Gastroesophageal sphincter (tissue), 3 donors: ENCODE measurements around the gene DCPS.

Experiments used
- EP300 ChIP-seq: sonication (generic); formaldehyde crosslinking; IDR thresholded peaks from one replicate; pipeline ENCODE4 v1.6.1; 2017; ENCODE audit warnings: antibody characterized with exemption, mild to moderate bottlenecking
- POLR2A ChIP-seq, 2 donors: fragments of 450-650 bp; IDR thresholded peaks; one replicate each; pipeline ENCODE4 v1.6.1; 2017; ENCODE audit warnings: antibody characterized with exemption in 2 of 2, mild to moderate bottlenecking in 2 of 2, moderate library complexity in 1 of 2
- POLR2AphosphoS5 ChIP-seq: sonication (generic); formaldehyde crosslinking; IDR thresholded peaks from one replicate; pipeline ENCODE4 v1.6.1; 2017; ENCODE audit warnings: antibody characterized with exemption
- TF ChIP-seq, protein P1 (sequence below), 4 experiments: fragments of 200-600 bp in 2 of 4; fragments of 450-650 bp in 2 of 4; sonication (generic) in 1 of 4; IDR thresholded peaks; one replicate each; pipeline ENCODE4 v1.5.1; 2017 to 2019; ENCODE audit warnings: antibody characterized with exemption in 4 of 4, mild to moderate bottlenecking in 2 of 4, moderate library complexity in 2 of 4

DNA sequence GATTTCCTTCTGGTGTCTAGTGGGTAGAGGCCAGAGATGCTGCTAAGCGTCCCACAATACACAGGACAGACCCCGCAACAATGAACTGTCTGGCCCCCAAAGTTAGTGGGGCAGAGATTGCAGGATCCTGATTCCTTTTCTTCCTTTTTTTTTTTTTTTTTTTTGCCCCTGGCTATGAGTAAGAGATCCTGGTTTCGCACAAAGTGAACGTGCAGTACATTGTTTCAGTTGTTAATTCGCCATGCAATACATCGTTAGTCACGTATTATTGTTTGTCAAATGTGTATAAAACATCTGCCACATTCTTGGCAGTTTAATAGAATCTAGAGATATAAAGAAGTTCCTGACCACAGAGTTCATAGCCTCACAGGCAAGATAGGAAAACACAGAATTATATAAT is 71.9 kb downstream of the DCPS start:
- no peak for TF ChIP-seq EP300
- TF ChIP-seq, protein P1, sequence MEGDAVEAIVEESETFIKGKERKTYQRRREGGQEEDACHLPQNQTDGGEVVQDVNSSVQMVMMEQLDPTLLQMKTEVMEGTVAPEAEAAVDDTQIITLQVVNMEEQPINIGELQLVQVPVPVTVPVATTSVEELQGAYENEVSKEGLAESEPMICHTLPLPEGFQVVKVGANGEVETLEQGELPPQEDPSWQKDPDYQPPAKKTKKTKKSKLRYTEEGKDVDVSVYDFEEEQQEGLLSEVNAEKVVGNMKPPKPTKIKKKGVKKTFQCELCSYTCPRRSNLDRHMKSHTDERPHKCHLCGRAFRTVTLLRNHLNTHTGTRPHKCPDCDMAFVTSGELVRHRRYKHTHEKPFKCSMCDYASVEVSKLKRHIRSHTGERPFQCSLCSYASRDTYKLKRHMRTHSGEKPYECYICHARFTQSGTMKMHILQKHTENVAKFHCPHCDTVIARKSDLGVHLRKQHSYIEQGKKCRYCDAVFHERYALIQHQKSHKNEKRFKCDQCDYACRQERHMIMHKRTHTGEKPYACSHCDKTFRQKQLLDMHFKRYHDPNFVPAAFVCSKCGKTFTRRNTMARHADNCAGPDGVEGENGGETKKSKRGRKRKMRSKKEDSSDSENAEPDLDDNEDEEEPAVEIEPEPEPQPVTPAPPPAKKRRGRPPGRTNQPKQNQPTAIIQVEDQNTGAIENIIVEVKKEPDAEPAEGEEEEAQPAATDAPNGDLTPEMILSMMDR (IDR thresholded peaks at IDR 0.05), result no peak
- TF ChIP-seq POLR2AphosphoS5, result no peak
- TF ChIP-seq POLR2A (IDR thresholded peaks at IDR 0.05), result no peak
